ENCODE measurements around the gene WDR26.
A peak's percentile ranks its signal among the peaks of the same experiment; 100 is the strongest.
"Not testable (repeated sequence)": the region's sequence is repeated elsewhere in the genome, so short reads cannot be mapped to it uniquely, and the experiment has no call there.

The WDR26 gene

DNA sequence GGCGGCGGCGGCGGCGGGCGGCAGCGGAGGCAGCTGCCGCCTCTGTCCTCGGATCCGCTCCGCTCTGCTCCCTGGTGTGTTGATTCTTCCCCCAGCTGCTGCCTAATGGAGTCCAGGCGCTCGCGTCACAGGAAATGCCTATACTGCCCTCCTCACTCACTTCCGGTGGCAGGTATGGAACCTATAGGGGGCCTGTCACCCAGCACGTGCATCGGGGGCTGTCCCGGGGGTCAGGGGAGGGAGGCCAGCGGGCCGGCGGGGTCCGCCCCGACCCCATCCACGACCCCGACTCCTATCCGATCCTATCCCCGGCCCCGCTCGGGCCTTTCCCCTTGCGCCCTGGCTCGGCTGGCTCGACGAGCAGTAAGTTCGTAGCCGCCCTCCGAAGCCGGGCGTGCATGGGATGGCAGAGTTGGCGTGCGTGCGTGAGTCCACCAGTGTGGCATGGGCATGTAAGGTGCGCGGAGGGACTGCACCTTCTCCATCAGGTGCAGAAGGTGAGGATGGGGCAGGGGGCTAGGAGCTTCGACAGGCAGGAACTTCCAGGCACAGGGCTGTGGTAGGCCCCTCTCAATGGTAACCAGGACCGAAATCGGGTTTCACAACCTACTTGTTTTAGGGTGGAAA, at the start of gene WDR26:
Gene WDR26 (minus strand): TSS at position 107 of the 627 bp plus-strand sequence.
- peak; percentile 78 for DNase-seq

DNA sequence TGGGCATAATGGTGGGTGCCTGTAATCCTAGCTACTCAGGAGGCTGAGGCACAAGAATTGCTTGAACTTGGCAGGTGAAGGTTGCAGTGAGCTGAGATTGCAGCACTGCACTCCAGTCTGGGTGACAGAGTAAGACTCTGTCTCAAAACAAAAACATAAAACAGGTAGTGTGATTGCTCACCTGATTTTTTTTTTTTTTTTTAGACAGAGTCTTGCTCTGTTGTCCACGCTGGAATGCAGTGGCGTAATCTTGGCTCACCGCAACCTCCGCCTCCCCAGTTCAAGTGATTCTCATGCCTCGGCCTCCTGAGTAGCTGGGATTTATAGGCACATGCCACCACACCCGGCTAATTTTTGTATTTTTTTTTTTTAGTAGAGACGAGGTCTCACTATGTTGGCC, 48.6 kb upstream of the WDR26 start:
- not testable (repeated sequence) for DNase-seq

DNA sequence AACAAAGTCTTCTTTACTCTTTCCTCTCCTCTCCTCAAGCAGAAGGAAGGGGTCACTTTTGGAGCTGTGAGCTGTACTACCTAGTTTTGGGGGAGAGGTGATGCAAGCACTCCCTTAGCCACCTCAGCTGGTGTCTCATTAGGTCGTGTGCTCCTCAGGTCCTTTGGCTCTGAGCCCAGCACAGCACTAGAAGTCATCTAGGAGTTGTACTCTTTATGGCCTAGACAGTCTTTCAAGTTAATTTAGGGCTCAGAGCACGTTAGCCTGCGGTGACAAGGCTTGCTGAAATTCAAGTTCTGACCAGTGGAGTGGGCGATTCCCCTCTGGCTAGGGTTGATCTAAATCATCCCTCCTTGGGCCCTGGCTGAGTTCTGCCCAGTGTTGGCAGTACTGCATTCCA, 48.0 kb upstream of the WDR26 start:
- DNase-seq: no peak

DNA sequence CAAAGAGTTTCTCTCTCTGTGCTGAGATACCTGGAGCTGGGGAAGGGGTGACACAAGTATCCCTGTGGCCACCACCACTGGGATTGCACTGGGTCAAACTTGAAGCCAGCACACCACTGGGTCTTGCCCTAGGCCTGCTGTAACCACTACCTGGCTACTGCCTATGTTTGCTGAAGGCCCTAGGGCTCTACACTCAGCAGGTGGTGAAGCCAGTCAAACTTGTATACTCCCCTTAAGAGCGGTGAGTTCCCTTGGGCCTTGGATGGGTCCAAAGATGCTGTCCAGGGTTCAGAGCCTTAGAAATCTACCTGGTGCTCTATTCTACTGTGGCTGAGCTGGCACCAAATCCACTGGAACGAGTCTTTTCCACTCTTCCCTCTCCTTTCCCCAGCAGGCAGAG, 47.0 kb upstream of the WDR26 start:
- no peak for DNase-seq

DNA sequence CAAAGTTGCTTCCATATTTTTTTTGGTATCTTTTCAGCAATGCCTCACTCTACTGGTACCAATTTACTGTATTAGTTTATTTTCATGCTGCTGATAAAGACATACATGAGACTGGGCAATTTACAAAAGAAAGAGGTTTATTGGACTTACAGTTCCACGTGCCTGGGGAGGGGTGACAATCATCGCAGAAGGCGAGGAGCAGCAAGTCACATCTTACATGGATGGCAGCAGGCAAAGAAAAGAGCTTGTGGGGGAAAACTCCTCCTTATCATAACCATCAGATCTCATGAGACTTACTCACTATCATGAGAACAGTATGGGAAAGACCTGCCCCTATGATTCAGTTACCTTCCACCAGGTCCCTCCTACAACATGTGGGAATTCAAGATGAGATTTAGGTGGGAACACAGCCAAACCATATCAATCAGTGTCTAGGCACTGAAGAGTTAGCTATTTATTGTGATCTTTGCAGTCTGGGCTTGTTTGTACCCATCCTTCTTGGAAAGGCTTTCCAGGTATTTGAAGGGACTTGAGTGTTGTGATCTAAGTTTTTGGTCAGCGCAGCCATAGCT, 46.4 kb upstream of the WDR26 start:
- not testable (repeated sequence) for DNase-seq

DNA sequence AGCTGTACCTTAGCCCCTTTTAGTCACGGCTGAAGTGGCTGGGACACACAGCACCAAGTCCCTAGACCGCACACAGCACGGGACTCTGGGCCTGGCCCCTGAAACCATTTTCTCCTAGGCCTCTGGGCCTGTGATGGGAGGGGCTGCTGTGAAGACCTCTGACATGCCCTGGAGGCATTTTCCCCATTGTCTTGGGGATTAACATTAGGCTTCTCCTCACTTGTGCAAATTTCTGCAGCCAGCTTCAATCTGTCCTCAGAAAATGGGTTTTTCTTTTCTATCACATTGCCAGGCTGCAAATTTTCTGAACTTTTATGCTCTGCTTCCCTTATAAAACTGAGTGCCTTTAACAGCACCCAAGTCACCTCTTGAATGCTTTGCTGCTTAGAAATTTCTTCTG, 45.6 kb upstream of the WDR26 start:
- DNase-seq: not testable (repeated sequence)

DNA sequence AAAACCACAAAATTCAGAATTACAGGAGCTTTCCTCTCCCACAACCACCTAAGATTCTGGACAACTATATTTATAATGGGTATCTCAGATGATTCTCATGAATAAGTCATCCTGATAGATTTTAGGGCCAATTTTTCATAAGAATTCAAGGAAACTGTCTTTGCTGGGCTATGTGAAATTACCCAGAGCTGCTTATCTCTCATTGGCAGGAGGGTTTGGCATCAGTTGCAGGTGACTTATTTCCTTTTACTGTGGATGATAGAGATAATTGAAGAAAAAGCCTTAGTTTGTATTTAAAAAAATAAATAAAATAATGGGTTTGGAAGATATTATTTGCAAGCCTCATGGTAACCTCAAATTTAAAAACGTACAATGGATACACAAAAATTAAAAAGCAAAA, 38.2 kb upstream of the WDR26 start:
- no peak for DNase-seq

DNA sequence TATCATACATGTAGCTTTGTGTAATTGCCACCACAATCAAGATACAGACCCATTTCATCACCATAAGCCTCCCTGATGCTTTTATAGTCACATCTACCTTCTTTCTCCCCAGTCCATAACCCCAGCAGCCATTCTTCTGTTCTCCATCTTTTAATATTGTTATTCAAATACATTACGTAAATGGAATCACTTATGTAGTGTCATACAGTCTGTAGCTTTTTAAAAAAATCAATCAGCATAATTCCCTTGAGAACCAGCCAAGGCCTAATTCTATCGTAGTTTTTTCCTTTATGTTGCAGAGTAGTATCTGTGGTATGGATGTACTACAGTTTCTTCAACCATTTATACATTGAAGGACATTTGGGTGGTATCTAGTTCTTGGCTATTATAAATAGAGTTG, 31.6 kb upstream of the WDR26 start:
- DNase-seq: no peak

DNA sequence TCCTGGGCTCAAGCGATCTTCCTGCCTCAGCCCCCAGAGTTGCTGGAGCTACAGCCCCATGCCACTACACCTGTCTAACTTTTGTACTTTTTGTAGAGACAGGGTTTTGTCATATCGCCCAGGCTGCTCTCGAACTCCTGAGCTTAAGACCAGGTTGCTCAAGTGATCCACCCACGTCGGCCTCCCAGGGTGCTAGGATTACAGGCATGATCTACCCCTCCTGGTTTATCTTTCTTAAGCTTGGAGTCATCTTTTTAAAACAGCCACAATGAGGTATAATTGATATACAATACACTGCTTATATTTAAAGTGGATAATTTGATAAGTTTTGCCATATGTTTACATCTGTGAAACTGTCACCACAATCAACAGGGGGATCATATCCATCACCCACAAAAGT, 25.4 kb upstream of the WDR26 start:
- no peak for DNase-seq

DNA sequence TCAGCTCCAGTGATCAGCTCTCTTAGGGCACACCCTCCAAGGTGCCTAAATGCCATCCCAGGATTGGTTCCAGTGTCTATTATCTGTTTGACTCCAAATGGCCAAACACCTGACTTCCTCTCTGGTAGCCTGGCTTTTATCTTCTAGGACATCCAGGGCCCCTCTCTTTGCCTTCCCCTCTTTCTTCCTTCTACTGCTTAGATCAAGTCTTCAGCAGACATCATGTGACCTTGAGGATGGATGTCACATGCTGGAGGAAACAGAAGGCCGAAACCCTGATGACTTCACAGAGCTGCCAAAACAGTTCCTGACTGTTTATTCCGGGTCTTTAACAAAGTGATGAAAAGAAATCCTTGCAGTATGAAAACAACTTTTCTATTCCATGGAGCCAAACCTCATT, 24.4 kb upstream of the WDR26 start:
- DNase-seq: no peak

DNA sequence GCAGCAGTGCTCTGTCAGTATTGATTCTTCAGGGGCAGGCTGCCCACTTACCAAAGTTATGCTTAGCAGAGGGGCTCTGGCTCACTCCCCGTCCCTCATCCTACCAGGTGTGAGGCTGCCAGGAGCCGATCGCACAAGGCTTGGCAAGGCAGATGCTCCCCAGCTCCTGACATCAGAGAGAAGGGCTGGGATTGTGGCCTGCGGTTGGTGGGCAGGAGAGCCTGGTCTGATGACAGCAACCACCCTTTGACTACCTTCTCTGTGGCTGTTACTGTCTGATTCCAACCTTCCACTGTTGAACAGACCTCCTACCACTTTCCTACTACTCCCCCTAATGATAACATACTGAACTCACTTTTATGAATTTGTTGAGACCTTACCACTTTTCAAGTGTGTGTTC, 23.7 kb upstream of the WDR26 start:
- DNase-seq: no peak

DNA sequence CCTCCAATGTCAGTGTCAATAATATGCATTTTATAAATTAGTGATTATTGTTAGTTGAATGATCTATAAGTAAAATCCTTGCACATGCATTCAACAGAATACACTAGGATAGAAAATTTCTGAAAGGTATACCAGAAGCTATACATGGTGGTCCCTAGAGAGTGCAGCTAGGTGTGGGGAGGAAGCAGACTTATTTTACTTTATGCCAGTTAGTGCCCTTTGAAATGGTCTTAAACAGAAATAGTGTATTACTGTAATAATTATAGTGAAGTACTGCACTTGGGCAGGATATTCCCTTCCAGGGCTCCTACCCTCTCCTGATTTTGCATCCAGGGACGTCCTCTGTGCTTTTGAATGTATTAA, 23.2 kb upstream of the WDR26 start:
- no peak for DNase-seq

DNA sequence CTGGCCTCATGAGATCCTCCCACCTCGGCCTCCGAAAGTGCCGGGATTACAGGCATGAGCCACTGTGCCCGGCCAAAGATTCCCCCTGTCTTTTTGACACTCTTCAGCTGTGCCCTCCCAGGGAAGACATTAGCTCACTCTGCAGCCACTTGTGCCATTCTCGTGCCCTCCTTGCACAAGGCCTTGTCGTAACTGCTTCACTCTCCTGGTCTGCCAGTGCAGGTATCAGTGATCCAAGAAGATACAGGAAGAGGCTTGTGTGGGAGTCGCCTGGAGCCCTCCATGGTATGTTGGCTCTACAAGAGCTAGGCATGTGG, 22.0 kb upstream of the WDR26 start:
- DNase-seq: no peak

DNA sequence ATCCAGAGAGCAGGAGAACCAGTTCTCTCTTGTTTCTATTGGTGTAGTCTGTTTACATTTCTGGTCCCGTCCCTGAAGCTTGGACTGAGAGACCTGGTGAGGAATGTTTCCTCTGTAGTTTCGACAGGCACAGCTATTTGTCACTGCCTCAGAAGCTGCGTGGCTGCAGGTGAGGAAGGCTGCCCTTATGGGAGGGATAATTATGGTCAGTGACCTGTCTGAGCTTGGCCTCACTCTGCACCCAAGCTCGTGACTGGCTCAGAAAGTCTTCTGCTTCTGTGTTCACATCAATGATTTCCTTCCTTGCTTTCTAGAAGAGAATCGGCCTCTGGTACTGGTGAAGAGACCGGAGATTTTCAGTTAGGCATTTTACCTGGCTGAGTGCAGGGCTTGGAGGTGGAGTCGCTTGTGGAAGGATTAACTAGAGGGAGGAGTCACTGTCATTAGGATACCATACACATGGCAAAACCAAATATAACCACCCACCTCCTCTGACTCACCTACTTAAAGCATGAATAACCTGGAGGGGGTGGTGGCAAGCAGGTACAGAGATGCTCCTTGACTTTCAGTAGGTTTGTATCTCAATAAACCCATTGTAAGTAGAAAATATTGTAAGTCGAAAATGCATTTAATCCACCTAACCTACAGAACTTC, 19.9 kb upstream of the WDR26 start:
- no peak for DNase-seq

DNA sequence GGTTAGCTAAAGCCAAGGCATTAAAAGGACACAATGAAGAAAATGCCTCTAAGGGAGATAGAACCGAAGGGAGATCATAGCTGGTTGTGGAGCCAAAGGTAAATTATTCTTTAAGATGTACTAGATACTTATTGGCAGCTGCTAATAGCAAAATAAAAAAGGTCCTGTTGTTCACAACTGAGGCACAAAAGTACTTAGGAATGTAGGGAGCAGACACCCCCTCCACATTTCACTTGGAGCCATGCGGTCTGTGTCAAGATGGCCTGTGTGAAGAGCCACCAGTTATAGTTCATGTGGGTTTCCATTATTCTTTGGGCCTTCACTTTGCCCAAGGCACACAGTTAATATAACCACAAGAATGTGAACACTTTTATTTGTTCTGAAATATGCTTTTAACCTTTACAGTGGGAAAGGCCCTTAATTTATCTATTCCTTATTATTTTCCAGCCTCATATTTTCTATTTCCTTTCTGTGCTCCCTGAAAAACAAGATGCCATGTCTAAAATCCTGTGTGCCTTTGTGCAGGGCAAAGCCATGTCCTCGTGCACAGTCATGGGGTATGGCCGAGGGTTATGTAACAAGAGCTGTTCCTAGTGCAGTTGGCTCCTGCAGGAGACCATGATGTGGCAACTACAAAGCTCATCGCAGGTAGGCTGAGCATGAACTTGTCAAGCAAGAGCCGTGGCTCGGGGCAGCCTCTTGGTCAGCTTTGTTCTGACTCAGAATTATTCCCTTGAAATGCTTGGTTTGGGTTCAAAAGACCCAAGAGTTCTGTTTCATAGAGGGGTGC, 16.2 kb upstream of the WDR26 start:
- no peak for DNase-seq

DNA sequence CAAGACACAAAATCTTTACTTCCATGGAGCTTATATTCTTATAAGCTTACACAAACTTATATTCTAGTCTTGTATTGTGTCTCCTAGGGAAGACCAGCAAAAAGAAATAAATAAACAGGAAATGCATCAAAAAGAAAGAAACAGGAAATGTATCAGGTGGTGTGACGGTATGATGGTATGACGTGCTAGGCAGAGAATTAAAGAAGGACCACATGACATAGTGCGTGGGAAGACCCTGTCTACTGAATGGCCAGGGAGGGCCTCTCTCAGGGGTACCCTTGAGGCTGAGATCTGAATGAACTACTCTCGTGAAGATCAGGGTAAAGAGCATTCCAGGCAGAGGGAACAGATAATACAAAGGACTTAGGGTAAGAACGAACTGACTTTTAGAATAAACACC, 15.6 kb upstream of the WDR26 start:
- DNase-seq: no peak

DNA sequence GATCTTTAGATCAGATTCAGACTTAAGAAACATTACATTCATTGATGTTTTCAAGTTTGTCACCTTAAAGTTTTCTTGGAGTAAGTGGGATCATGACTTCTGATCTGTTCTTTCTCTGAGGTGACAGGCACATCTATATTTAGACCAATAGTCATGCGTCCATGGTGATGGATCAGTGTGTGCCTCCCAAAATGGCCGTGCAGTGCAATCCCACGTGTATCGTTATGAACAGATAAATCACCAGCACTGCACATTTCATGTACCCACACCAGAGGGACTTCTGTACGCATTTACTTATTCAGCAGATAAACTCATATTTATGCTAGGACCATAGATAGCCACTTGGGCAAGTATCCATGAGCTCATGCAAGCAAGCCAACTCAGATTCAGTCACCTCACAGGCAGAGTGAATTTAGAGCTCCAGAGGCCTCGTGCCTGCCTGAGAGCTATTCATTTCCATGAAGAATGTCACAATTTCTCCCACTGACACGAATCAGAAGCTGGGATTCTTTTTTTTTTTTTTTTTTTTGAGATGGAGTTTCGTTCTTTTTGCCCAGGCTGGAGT, 13.9 kb upstream of the WDR26 start:
- DNase-seq: no peak

DNA sequence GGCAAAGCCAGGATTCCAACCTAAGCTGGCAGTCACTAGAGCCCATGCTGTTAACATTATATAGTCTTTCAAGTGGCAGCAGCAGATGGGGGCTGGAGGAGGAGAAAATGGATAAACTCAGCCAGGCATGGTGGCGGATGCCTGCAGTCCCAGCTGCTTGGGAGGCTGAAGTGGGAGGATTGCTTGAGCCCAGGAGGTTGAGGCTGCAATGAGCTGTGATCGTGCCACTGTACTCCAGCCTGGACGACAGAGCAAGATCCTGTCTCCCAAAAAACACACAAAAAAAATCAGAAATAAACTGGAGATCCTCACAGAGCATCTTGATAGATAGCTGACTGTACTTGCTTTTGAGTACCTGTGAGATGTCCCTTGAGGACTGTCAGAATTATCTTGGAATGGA, 13.4 kb upstream of the WDR26 start:
- DNase-seq: no peak

DNA sequence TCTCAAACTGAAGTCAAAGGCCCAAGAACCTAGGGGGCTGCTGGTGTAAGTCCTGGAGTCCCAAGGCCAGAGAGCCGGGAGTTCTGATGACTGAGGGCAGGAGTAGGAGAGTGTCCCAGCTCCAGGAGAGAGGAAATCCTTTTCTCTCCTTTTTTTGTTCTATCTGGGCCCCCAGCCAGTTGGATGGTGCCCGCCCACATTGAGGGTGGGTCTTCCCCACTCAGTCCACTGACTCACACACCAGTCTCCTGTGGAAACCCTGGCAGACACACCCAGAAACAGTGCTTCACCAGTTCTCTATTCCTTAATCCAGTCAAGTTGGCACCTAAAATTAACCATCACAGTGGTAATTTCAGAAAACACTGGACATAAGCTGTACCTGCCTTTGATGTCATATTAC, 12.7 kb upstream of the WDR26 start:
- DNase-seq: peak; percentile 23

DNA sequence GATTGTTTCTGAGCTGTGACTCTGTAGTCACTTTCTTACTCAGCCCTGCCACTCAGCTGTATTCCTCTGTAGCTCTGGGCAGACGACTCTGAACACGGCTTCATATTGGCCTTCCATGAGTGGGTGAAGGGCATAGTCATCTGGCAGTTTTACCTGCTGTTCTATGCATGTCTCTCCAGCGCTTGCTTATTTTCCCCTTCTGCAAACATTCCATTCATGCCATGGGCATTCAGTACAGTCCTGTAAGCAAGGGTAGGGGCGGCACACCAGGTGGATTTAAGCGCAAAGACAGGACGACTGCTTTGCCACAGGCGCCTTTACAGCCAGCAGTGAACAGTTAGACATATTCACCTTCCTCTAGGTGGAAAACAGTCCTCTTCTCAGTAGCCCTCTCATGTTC, 4.4 kb upstream of the WDR26 start:
- no peak for DNase-seq

DNA sequence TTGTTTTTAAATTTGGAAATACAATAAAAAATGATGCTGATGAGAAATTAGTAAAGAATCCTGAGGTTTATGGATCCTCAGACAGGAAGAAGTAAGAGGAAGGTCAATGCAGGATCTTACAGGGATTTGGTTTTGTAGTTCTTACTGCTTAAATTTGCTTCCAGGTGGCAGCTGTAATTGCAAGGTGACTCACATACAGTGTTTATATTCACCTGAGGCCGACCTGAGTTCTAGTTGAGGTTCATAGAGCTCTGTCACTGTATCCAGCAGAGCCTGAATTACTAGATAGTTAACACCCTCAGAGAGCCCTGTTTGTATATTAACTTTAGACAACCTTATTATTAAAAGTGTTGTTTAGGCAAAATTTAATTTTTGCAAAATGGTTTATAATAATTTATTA, 1.4 kb upstream of the WDR26 start:
- no peak for DNase-seq

DNA sequence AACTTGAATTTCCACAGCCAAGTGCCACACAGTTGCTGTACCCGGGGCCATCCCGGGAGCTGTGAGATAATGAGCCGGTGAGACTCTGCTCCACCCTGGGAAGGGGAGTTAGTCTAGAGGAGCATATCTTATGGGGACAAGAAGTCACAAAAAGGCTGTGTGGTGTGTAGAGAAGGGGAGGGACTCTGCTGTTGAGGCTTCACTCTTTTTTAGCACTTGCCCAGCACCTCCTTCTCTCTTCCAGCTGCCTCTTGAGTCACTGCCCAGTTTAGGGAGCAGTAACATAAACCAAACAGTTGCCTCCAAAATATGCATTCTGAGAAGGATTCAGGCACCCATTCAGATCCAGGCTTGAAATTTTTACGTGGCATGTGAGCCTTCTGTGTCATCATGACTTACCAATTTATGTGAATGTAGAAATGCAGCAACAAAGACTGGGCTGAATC, 744 bp upstream of the WDR26 start:
- peak; percentile 26 for DNase-seq

DNA sequence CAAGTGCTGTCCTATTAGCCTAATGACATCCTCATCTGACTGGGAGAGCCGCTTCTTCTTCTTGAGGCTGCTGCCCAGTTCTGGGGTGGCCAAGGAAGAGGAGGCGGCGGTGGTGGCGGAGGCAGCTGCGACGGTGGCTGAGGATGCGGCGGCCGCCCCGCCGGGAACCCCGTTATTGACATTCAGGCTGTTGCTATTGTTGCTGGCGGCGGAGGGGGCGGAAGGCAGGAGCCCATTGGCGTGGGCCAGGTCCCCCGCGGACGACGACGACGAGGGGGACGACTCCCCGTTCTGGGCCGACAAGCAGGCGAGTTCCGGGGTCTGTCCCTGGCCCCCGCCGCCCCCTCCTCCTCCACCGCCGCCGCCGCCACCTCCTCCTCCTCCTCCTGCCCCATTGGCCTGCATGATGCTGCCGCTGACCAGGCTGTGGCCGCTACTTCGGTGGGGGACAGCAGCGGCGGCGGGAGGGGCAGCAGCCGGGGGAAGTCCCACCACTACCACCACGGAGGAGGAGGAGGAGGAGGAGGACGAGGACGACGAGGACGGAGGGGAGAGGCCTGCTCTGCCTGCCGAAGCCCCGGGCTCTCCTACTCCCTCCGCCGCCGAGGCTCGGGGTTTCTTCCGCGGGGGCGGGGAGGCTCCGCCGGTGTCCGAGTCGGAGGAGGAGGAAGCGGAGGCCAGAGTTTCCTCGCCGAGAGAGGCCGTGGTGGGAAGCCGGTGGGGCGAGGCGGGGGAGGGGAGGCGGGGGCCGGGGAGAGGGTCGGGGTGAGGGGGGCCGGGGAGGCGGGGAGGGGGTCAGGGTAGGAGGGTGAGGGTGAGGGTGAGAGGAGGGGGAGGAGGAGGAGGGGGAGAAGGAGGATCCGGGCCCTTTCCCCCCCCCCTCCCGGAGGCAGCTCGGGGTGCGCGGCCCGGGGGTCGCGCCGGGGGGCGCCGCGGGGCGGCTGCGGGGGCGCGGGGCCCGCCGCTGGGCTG, 610 bp downstream of the WDR26 start:
- DNase-seq: no peak

Data from amniotic stem cell (primary cell).